Mucosa of descending colon (tissue), 3 donors: ENCODE measurements around the gene ANTKMT. TPM values are rescaled to one million over a fixed set of nuclear protein-coding genes. Genes with fewer than 3 reads are reported as not detected.
"Not testable (repeated sequence)": the region's sequence is repeated elsewhere in the genome, so short reads cannot be mapped to it uniquely, and the experiment has no call there.

ENCODE experiments used
- ATAC-seq: fragments of 200-7000 bp; cut with Tn5 transposase; one replicate; pipeline ENCODE4 v1.9.1; 2020; ENCODE audit warnings: mild to moderate bottlenecking, moderate library complexity
- DNase-seq, 3 donors: peaks; one replicate each; pipeline ENCODE4 v3.0.0-alpha.2; 2020
- H3K36me3 ChIP-seq: fragments of 200-600 bp; one replicate; pipeline ENCODE4 v1.8.0; 2021; ENCODE audit warnings: low read depth, mild to moderate bottlenecking
- H3K4me1 ChIP-seq: fragments of 200-600 bp; one replicate; pipeline ENCODE4 v1.8.0; 2021; ENCODE audit warnings: low read depth, mild to moderate bottlenecking
- H3K4me3 ChIP-seq: fragments of 200-600 bp; one replicate; pipeline ENCODE4 v1.8.0; 2021; ENCODE audit warnings: mild to moderate bottlenecking
- H3K9me3 ChIP-seq: fragments of 200-600 bp; one replicate; pipeline ENCODE4 v1.8.0; 2021; ENCODE audit warnings: mild to moderate bottlenecking
- intact Hi-C, 2 donors: fragments of 100-400 bp; cut with DNase I in 1 of 2; cut with micrococcal nuclease in 1 of 2; formaldehyde crosslinking; loops; one replicate each; pipeline versions ENCODE4 v1.11.0 to v1.11.1; 2022; cut with DNase I, micrococcal nuclease
- total RNA-seq, 3 donors: library from RNA; stranded (reverse); fragmentation: NEBNext Ultra II Directional in 2 of 3; extraction: Animal tissue kit (Norgen Biotek cat#: 25700) in 2 of 3; gene quantifications; one replicate each; pipeline versions ENCODE4 v1.2.1 to v1.2.4, GENCODE V29; 2021 to 2023
- TF ChIP-seq, protein P1 (sequence below): fragments of 200-600 bp; IDR thresholded peaks from one replicate; pipeline ENCODE4 v1.8.0; 2022; ENCODE audit warnings: antibody characterized with exemption, mild to moderate bottlenecking
- donor health status: DM: no; HTN: no; CAD: no; lungs with moderate emphysema.
- donor health status: DM: no; HTN: no; CAD: no.
- donor health status: DM: no; HTN: yes; CAD: no.

ANTKMT gene
- total RNA-seq, 3 donors from 2014 or later = 36.2 to 39.9 (median 39.8) TPM

DNA sequence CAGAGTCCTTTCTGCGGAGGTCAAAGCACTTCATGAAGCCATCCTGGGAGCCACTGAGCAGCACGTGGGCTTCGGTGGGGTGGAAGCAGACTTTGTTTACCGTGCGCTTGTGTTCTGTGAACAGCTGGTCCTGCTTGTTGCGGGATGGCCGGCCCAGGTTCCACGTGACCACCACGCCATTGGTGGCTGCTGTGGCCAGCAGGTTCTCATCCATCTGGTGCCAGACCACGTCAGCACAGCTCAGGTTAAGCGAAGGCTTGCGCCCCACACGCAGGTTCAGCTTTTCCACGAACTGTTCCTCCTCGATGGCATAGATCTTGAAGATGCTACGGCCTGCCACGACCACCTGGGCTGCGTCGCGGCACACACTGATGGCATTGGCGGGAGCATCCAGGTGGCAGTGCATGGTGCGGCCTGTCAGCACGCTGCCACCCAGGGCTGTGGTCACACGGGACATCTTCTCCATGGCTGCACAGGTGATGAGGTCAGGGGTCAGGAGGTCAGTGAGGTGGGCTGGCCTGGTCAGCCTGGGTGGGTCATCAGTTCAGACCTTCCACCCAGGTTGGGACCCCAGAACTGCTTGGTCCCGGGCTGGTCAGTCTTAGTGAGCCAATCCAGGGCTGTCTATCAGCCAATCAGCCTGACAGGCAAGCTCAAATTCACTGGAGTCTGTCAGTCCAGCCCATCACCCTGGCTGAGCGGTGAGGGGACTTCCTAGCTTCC is 31.6 kb upstream of the ANTKMT start:
- no peaks in the 10 kb centered on the region for H3K9me3 ChIP-seq
- DNase-seq (no peak), ATAC-seq (no peak)
- H3K36me3 ChIP-seq = no peaks in the 10 kb centered on the region
- peaks cover 32% of the 10 kb centered on the region for H3K4me1 ChIP-seq
- TF ChIP-seq, protein P1, sequence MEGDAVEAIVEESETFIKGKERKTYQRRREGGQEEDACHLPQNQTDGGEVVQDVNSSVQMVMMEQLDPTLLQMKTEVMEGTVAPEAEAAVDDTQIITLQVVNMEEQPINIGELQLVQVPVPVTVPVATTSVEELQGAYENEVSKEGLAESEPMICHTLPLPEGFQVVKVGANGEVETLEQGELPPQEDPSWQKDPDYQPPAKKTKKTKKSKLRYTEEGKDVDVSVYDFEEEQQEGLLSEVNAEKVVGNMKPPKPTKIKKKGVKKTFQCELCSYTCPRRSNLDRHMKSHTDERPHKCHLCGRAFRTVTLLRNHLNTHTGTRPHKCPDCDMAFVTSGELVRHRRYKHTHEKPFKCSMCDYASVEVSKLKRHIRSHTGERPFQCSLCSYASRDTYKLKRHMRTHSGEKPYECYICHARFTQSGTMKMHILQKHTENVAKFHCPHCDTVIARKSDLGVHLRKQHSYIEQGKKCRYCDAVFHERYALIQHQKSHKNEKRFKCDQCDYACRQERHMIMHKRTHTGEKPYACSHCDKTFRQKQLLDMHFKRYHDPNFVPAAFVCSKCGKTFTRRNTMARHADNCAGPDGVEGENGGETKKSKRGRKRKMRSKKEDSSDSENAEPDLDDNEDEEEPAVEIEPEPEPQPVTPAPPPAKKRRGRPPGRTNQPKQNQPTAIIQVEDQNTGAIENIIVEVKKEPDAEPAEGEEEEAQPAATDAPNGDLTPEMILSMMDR = no peak
- H3K4me3 ChIP-seq = peak overlapping the region; percentile 67
- intact Hi-C loops = no loop called here

DNA sequence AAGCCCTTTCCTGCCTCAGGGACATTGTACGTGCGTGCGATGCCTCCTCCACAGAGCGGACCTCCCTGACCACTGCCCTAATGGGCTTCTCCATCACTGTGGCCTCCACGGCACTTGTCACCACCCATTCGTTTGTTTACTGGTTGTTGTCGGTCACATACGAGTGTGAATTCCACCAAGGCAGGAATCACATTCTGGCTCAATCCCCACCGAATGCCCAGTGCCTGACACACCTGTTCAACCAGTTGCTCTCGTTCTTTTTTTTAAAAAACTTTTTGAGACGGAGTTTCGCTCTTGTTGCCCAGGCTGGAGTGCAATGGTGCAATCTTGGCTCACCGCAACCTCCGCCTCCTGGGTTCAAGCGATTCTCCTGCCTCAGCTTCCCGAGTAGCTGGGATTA is 29.7 kb upstream of the ANTKMT start:
- peaks cover 32% of the 10 kb centered on the region for H3K4me1 ChIP-seq
- H3K9me3 ChIP-seq, H3K36me3 ChIP-seq, intact Hi-C loops, ATAC-seq, DNase-seq, H3K4me3 ChIP-seq: not testable (repeated sequence)

DNA sequence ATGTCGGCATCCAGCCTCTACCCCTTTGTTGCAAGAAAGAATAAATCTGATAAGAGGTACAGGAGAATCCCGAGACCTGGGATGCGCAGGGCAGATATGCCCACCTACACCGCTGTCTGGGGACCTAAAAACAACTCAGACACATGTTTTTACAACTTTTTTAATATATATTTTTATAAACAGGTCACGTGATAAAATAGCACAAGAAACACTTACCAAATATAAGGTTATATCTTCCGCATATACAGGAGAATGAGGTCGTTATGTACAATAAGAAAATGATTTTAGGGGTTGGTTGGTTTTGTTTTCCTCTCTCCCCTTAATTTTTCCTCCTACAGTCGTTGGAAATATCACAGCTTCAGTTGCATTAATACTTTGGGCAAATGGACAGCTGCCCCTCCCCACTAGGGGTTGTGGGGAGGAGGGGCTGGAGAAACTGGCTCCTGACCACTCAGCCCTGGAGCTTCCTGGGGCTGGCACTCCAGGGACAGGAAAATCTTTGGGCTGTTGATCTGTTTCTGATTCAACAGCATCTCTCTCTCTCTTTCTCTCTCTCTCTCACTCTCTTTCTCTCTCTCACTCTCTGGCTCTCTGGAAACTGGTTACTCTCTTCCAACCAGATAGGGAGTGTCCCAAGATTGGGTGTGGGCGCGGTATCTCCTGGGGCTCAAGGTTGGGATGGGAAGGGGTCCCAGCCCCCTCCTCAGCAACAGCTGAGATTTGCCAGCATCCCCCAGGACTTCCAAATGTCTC is 28.4 kb upstream of the ANTKMT start:
- ATAC-seq = no peak
- DNase-seq = no peak
- Histone ChIP-seq H3K9me3 (no peaks in the 10 kb centered on the region), H3K36me3 (no peaks in the 10 kb centered on the region), H3K4me1 (peaks cover 32% of the 10 kb centered on the region), H3K4me3 (no peak overlapping the region)
- TF ChIP-seq, protein P1 = no peak
- intact Hi-C loops = no loop called here

DNA sequence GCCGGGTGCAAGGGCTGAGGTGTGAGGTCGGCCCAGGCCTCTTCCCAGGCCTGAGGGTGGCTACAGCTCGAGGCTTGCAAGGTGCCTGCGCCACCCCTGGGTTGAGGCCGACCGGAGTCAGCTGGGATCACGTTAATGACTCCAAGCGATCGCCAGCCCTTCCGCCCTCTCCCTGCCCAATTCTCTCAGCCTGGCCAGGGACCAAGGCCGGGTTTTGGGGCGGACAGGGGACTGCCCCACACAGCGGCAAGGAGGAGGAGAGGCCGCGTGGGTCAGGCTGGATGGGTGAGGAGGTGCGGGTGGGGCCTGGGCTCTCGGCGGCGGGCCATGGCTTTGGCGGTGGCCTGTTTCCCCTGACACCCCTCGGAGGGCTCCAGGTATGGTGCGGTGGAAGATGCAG is 27.6 kb upstream of the ANTKMT start:
- TF ChIP-seq, protein P1 = no peak
- no peaks in the 10 kb centered on the region for H3K9me3 ChIP-seq
- intact Hi-C loops = no loop called here
- no peaks in the 10 kb centered on the region for H3K36me3 ChIP-seq
- DNase-seq (no peak), ATAC-seq (no peak)
- no peak overlapping the region for H3K4me3 ChIP-seq
- peaks cover 32% of the 10 kb centered on the region for H3K4me1 ChIP-seq

DNA sequence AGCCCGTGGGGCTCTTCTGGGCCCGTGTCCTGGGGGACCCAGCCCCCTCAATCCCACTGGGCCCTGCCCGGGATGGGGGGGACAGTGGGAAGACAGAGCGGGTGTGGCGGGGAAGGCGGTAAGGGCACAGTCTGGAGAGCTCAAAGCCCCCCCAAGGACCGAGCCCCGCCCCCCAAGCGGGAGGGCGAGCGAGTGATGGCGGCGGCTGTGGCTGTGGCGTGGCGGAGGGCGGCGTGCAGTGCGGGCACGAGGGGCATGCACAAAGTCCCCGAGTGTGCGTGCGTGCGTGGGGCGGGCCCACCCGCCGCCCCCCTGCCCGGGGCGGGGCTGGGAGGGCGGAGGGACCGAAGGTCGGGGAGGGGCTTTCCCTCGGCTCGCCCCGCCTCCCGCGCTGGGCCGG is 27.2 kb upstream of the ANTKMT start:
- intact Hi-C loops = no loop called here
- DNase-seq = no peak
- Histone ChIP-seq H3K4me1 (peaks cover 31% of the 10 kb centered on the region), H3K4me3 (no peak overlapping the region), H3K9me3 (no peaks in the 10 kb centered on the region), H3K36me3 (no peaks in the 10 kb centered on the region)
- ATAC-seq = no peak
- TF ChIP-seq, protein P1 = no peak

DNA sequence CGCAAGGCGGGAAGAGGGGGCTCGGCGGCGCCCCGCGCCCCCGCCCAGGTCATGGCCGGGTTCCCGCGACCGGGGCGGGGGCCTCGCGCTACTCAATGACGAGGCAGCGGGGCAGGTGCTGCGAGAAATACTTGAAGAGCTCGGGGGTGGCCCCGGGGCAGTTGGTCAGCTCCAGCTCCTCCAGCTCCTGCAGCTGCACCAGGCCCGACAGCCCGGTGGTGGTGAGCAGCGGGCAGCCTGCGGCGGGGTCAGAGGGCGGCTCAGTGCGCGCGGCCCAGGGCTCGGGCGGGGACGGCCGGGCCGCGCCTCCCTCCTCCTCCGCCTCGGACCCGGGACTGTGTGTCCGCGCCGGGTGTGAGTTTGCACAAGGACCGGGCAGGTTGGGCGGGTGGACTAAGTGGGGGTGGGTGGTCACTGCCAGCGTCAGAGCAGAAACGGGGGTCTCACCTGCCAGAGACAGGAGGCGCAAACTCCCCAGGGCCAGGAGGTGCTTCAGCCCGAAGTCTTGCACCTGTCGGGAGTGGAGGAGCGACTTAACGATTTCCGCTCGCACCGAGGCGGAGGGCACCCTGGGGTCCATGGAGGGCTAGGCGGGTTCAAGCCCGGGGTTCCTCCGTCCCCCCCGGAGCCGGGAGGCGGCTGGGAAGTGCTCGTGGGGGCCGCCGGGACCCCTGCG is 26.6 kb upstream of the ANTKMT start:
- ATAC-seq = no peak
- Histone ChIP-seq H3K9me3 (no peaks in the 10 kb centered on the region), H3K4me1 (peaks cover 25% of the 10 kb centered on the region), H3K4me3 (no peak overlapping the region), H3K36me3 (no peaks in the 10 kb centered on the region)
- TF ChIP-seq, protein P1 = no peak
- DNase-seq = no peak
- intact Hi-C loops = no loop called here
